Measurements from ENCODE around the gene GPR151. TPM values are rescaled to one million over a fixed set of nuclear protein-coding genes. Genes with fewer than 3 reads are reported as not detected.

GPR151 gene
- total and polyA plus RNA-seq, 2 of the 4 experiments (the other 2 are of a cell fraction), result not detected

DNA sequence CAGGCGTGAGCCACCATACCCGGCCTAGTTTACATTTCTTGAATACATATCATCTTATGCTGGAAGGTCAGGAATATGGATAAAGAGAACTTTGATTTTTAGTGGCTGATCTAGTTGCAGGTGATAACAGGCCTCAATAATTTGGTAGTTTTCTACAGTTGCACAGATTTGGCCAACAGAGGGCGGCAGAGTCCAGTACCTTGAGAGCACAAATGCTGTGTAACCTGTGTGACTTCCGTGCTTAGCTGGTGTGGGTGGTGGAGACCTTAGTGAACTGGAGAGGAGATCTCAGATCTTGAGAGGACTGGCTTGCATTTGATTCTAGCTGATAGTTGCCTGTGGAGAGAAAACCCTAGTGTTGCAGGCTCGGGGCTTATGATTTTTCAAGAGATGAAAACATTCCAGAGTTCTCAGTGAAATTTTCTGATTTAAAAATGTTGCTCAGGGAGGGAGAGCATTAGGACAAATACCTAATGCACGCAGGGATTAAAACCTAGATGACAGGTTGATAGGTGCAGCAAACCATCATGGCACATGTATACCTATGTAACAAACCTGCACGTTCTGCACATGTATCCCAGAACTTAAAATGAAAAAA is 17.4 kb upstream of the GPR151 start:
- H3K4me3 ChIP-seq (ENCODE audit: insufficient read depth, low read depth, low read length), result no peak overlapping the region
- H4K5ac ChIP-seq (ENCODE audit: low read depth, low read length), result no peak overlapping the region
- no peak overlapping the region for H2BK120ac ChIP-seq (ENCODE audit: low read depth, low read length)
- H3K14ac ChIP-seq (replicated peaks; ENCODE audit: low read depth, low read length), result no peak overlapping the region
- TF ChIP-seq BHLHE40 (IDR thresholded peaks at IDR 0.05; ENCODE audit: low read depth, low read length) (no peak), POLR2A (IDR thresholded peaks at IDR 0.05; ENCODE audit: low read depth, low read length) (no peak), CHD1 (IDR thresholded peaks at IDR 0.05; ENCODE audit: low read depth, low read length) (no peak), CEBPB (IDR thresholded peaks at IDR 0.05; ENCODE audit: low read depth, low read length) (no peak), RCOR1 (IDR thresholded peaks at IDR 0.05; ENCODE audit: insufficient replicate concordance, low read length) (no peak), RFX5 (IDR thresholded peaks at IDR 0.05; ENCODE audit: low read depth, low read length) (no peak), MXI1 (IDR thresholded peaks at IDR 0.05; ENCODE audit: borderline replicate concordance, low read depth, low read length) (no peak), RAD21 (IDR thresholded peaks at IDR 0.05; ENCODE audit: low read length) (peak; percentile 73), SMC3 (IDR thresholded peaks at IDR 0.05; ENCODE audit: low read depth, low read length) (peak; percentile 62), FOS (IDR thresholded peaks at IDR 0.05; ENCODE audit: low read depth, low read length) (no peak), MAZ (IDR thresholded peaks at IDR 0.05; ENCODE audit: borderline replicate concordance, low read depth, low read length) (no peak)
- TF ChIP-seq, protein P1, sequence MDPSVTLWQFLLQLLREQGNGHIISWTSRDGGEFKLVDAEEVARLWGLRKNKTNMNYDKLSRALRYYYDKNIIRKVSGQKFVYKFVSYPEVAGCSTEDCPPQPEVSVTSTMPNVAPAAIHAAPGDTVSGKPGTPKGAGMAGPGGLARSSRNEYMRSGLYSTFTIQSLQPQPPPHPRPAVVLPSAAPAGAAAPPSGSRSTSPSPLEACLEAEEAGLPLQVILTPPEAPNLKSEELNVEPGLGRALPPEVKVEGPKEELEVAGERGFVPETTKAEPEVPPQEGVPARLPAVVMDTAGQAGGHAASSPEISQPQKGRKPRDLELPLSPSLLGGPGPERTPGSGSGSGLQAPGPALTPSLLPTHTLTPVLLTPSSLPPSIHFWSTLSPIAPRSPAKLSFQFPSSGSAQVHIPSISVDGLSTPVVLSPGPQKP (IDR thresholded peaks at IDR 0.05; ENCODE audit: borderline replicate concordance, low read depth, low read length), result no peak
- TF ChIP-seq, protein P2, sequence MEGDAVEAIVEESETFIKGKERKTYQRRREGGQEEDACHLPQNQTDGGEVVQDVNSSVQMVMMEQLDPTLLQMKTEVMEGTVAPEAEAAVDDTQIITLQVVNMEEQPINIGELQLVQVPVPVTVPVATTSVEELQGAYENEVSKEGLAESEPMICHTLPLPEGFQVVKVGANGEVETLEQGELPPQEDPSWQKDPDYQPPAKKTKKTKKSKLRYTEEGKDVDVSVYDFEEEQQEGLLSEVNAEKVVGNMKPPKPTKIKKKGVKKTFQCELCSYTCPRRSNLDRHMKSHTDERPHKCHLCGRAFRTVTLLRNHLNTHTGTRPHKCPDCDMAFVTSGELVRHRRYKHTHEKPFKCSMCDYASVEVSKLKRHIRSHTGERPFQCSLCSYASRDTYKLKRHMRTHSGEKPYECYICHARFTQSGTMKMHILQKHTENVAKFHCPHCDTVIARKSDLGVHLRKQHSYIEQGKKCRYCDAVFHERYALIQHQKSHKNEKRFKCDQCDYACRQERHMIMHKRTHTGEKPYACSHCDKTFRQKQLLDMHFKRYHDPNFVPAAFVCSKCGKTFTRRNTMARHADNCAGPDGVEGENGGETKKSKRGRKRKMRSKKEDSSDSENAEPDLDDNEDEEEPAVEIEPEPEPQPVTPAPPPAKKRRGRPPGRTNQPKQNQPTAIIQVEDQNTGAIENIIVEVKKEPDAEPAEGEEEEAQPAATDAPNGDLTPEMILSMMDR (conservative IDR thresholded peaks at IDR 0.05; ENCODE audit: low read depth, low read length), result peak; percentile 80
- TF ChIP-seq, protein P3, sequence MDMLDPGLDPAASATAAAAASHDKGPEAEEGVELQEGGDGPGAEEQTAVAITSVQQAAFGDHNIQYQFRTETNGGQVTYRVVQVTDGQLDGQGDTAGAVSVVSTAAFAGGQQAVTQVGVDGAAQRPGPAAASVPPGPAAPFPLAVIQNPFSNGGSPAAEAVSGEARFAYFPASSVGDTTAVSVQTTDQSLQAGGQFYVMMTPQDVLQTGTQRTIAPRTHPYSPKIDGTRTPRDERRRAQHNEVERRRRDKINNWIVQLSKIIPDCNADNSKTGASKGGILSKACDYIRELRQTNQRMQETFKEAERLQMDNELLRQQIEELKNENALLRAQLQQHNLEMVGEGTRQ (IDR thresholded peaks at IDR 0.05; ENCODE audit: low read depth, low read length), result no peak
- DNase-seq (peak; percentile 50), ATAC-seq (ENCODE audit: low read depth) (peak; percentile 97)
- peaks cover 5% of the 10 kb centered on the region for H3K27me3 ChIP-seq (ENCODE audit: control insufficient read depth, insufficient read depth, low read length)
- H3K4me1 ChIP-seq (ENCODE audit: control insufficient read depth, insufficient read depth, low read length), result no peaks in the 10 kb centered on the region
- H3K36me3 ChIP-seq (ENCODE audit: control insufficient read depth, insufficient read depth, low read length), result no peaks in the 10 kb centered on the region
- no peak overlapping the region for H3K9ac ChIP-seq (ENCODE audit: low read depth, low read length)
- no TSS peak for BruUV-seq (replicated peaks)
- ChIA-PET CTCF (interaction anchor here (0.6 to 2.4 kb wide), 12 partner anchors 8 to 1786 kb away, joined by 3 to 17 read pairs (median 4); no protein-coding TSS in a partner anchor), POLR2A (ENCODE audit: unreplicated experiment) (no interaction called here)
- no peak overlapping the region for H3K23ac ChIP-seq (ENCODE audit: low read depth, low read length)
- 0% methylated on average over 1 of the region's 7 CpGs; no CpG with 5 or more reads in 1 of the 2 experiments for WGBS, 2 experiments (ENCODE audit: extremely low coverage in 2 of 2, insufficient read length in 1 of 2)
- no peaks in the 10 kb centered on the region; the same call in 1 of the 2 replicates for H3K9me1 ChIP-seq (ENCODE audit: insufficient read depth, low read length)
- H3K4me2 ChIP-seq (ENCODE audit: low read depth, low read length), result no peak overlapping the region
- dilution Hi-C loops (cut with HindIII; ENCODE audit: low sequenced_read_pairs, unreplicated experiment), result loop anchor here (25.0 kb wide), 1 partner anchor 429 kb away; no protein-coding TSS in a partner anchor
- H3K27ac ChIP-seq (ENCODE audit: insufficient read depth, low read length), result no peak overlapping the region
- intact Hi-C loops (cut with micrococcal nuclease), result loop anchor here (1.0 to 10.0 kb wide), 3 partner anchors 433 to 831 kb away; no protein-coding TSS in a partner anchor
- H4K20me1 ChIP-seq (ENCODE audit: insufficient read depth, low read length), result no peaks in the 10 kb centered on the region
- no peak overlapping the region for H4K8ac ChIP-seq (ENCODE audit: low read depth in 2 of 2, low read length in 2 of 2)
- no peak overlapping the region for H2BK5ac ChIP-seq (ENCODE audit: low read depth, low read length, poor library complexity, severe bottlenecking)
- H3K56ac ChIP-seq (ENCODE audit: extremely low read depth, insufficient read depth, low read length), result no peak overlapping the region
- no peak overlapping the region for H3K4ac ChIP-seq (ENCODE audit: low read depth, low read length)
- no peak overlapping the region for H2BK15ac ChIP-seq (ENCODE audit: low read depth, low read length)
- in situ Hi-C loops (cut with MboI; ENCODE audit: low sequenced_read_pairs), result loop anchor here (25.0 kb wide), 2 partner anchors 829 to 1054 kb away; no protein-coding TSS in a partner anchor
- no peak overlapping the region for H2AK9ac ChIP-seq (replicated peaks; ENCODE audit: low read depth, low read length, poor library complexity)
- no peak overlapping the region for H2BK20ac ChIP-seq (ENCODE audit: low read depth, low read length)
- H2AK5ac ChIP-seq (ENCODE audit: low read depth, low read length), result no peak overlapping the region
- H3K79me1 ChIP-seq (ENCODE audit: low read depth in 1 of 2, low read length in 2 of 2), result no peaks in the 10 kb centered on the region
- H4K91ac ChIP-seq (ENCODE audit: insufficient read depth, low read depth, low read length), result no peak overlapping the region
- no peak overlapping the region for H2AFZ ChIP-seq (replicated peaks; ENCODE audit: low read length, poor library complexity)
- no peak overlapping the region for H3K18ac ChIP-seq (ENCODE audit: low read depth, low read length)
- H3K9me3 ChIP-seq (ENCODE audit: control insufficient read depth, insufficient read depth, low read length), result no peaks in the 10 kb centered on the region
